ENCODE data around the gene SRMS.
"Not testable (repeated sequence)": the region's sequence is repeated elsewhere in the genome, so short reads cannot be mapped to it uniquely, and the experiment has no call there.

SRMS gene

GRCh38 chr20:63562461-63563224 is 15.1 kb upstream of the SRMS start:
- Histone ChIP-seq H3K4me1 (ENCODE audit: low read depth, poor library complexity, severe bottlenecking) (peaks cover 4% of the 10 kb centered on the region), H3K9ac (no peak overlapping the region), H3K4me2 (no peak overlapping the region), H3K79me2 (ENCODE audit: insufficient read depth, low read depth) (no peaks in the 10 kb centered on the region), H3K27me3 (ENCODE audit: insufficient read depth, low read depth) (peaks cover 3% of the 10 kb centered on the region; the same call in 1 of the 2 replicates), H3K4me3 (IDR thresholded peaks at IDR 0.05; ENCODE audit: insufficient read depth, low read depth, low read length) (no peak overlapping the region), H3K36me3 (ENCODE audit: insufficient read depth) (no peaks in the 10 kb centered on the region), H4K20me1 (ENCODE audit: insufficient read depth) (no peaks in the 10 kb centered on the region), H3K27ac (no peak overlapping the region), H2AFZ (ENCODE audit: low read depth) (no peak overlapping the region)
- TF ChIP-seq CTCF (conservative IDR thresholded peaks at IDR 0.05; ENCODE audit: low read depth, low read length) = no peak

- Histone ChIP-seq H3K4me3 (IDR thresholded peaks at IDR 0.05; ENCODE audit: insufficient read depth, low read depth, low read length) (no peak overlapping the region), H3K79me2 (ENCODE audit: insufficient read depth, low read depth) (no peaks in the 10 kb centered on the region), H2AFZ (ENCODE audit: low read depth) (no peak overlapping the region), H3K9ac (no peak overlapping the region), H4K20me1 (ENCODE audit: insufficient read depth) (no peaks in the 10 kb centered on the region), H3K4me1 (ENCODE audit: low read depth, poor library complexity, severe bottlenecking) (no peaks in the 10 kb centered on the region), H3K27me3 (ENCODE audit: insufficient read depth, low read depth) (peaks cover 7% of the 10 kb centered on the region; the same call in 1 of the 2 replicates), H3K4me2 (no peak overlapping the region), H3K36me3 (ENCODE audit: insufficient read depth) (no peaks in the 10 kb centered on the region), H3K27ac (no peak overlapping the region)
- TF ChIP-seq CTCF (conservative IDR thresholded peaks at IDR 0.05; ENCODE audit: low read depth, low read length) = no peak
Measured at GRCh38 chr20:63561624-63562396, 14.3 kb upstream of the SRMS start.

- H3K4me2 ChIP-seq = no peak overlapping the region
- no peak overlapping the region for H3K4me3 ChIP-seq (IDR thresholded peaks at IDR 0.05; ENCODE audit: insufficient read depth, low read depth, low read length)
- H3K4me1 ChIP-seq (ENCODE audit: low read depth, poor library complexity, severe bottlenecking) = no peaks in the 10 kb centered on the region
- H3K27me3 ChIP-seq (ENCODE audit: insufficient read depth, low read depth) = peaks cover 13% of the 10 kb centered on the region; the same call in 1 of the 2 replicates
- H3K9ac ChIP-seq = no peak overlapping the region
- TF ChIP-seq CTCF (conservative IDR thresholded peaks at IDR 0.05; ENCODE audit: low read depth, low read length) = no peak
- H2AFZ ChIP-seq (ENCODE audit: low read depth) = no peak overlapping the region
- H3K36me3 ChIP-seq (ENCODE audit: insufficient read depth) = no peaks in the 10 kb centered on the region
- no peaks in the 10 kb centered on the region for H4K20me1 ChIP-seq (ENCODE audit: insufficient read depth)
- H3K79me2 ChIP-seq (ENCODE audit: insufficient read depth, low read depth) = no peaks in the 10 kb centered on the region
- H3K27ac ChIP-seq = no peak overlapping the region
Measured at GRCh38 chr20:63560856-63561609, 13.5 kb upstream of the SRMS start.

GRCh38 chr20:63560333-63560805 is 12.8 kb upstream of the SRMS start:
- no peak for TF ChIP-seq CTCF (conservative IDR thresholded peaks at IDR 0.05; ENCODE audit: low read depth, low read length)
- H2AFZ ChIP-seq (ENCODE audit: low read depth) = no peak overlapping the region
- no peak overlapping the region for H3K9ac ChIP-seq
- peaks cover 19% of the 10 kb centered on the region for H3K27me3 ChIP-seq (ENCODE audit: insufficient read depth, low read depth)
- H3K4me3 ChIP-seq (IDR thresholded peaks at IDR 0.05; ENCODE audit: insufficient read depth, low read depth, low read length) = no peak overlapping the region
- no peak overlapping the region for H3K27ac ChIP-seq
- no peaks in the 10 kb centered on the region for H3K36me3 ChIP-seq (ENCODE audit: insufficient read depth)
- no peaks in the 10 kb centered on the region for H3K4me1 ChIP-seq (ENCODE audit: low read depth, poor library complexity, severe bottlenecking)
- no peaks in the 10 kb centered on the region for H3K79me2 ChIP-seq (ENCODE audit: insufficient read depth, low read depth)
- no peaks in the 10 kb centered on the region for H4K20me1 ChIP-seq (ENCODE audit: insufficient read depth)
- H3K4me2 ChIP-seq = no peak overlapping the region

- not testable (repeated sequence) for H3K27ac ChIP-seq; H3K9ac ChIP-seq; H4K20me1 ChIP-seq (ENCODE audit: insufficient read depth); H3K4me3 ChIP-seq (IDR thresholded peaks at IDR 0.05; ENCODE audit: insufficient read depth, low read depth, low read length); H3K36me3 ChIP-seq (ENCODE audit: insufficient read depth); H3K4me2 ChIP-seq; H3K4me1 ChIP-seq (ENCODE audit: low read depth, poor library complexity, severe bottlenecking); H2AFZ ChIP-seq (ENCODE audit: low read depth); H3K79me2 ChIP-seq (ENCODE audit: insufficient read depth, low read depth)
- peaks cover 25% of the 10 kb centered on the region for H3K27me3 ChIP-seq (ENCODE audit: insufficient read depth, low read depth)
Measured at GRCh38 chr20:63559485-63560332, 12.2 kb upstream of the SRMS start.

Measured in KMS-11 (cell line).